Myocyte (in vitro differentiated cells): ENCODE measurements around the gene PDSS2. TPM values are rescaled to one million over a fixed set of nuclear protein-coding genes. Genes with fewer than 3 reads are reported as not detected.
"Not testable (repeated sequence)": the region's sequence is repeated elsewhere in the genome, so short reads cannot be mapped to it uniquely, and the experiment has no call there.

Source experiments
- DNase-seq: peaks from one replicate; pipeline ENCODE4 v3.0.0-alpha.2; 2012; ENCODE audit warnings: low read depth
- total RNA-seq: library from RNA; depleted of rRNA; stranded (reverse); fragments of >200 nt; gene quantifications from 2 replicates; pipeline ENCODE4 v1.2.3, GENCODE V29; 2014

Gene PDSS2
- total RNA-seq, 1 donor from 2014 or later: 87.6 TPM

DNA sequence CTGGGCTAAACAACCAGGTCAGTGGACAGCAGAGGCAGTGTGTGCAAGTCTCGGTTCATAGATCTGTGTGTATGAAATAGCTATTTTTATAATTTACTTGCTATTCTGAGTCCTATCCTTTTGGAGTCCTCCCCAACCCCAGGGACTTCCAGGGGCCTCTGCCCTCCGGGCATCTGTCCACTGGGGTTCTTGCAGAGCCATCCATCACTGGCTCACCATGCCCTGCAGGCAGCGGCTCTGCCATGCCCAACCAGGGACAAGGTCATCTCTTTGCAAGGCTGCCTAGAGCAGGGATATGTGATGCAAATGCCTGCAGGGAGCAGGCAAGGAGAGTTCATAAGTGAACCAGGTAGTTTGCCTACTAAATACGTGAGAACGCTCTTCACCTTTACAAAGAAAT is 333.6 kb downstream of the PDSS2 start:
- DNase-seq: no peak

DNA sequence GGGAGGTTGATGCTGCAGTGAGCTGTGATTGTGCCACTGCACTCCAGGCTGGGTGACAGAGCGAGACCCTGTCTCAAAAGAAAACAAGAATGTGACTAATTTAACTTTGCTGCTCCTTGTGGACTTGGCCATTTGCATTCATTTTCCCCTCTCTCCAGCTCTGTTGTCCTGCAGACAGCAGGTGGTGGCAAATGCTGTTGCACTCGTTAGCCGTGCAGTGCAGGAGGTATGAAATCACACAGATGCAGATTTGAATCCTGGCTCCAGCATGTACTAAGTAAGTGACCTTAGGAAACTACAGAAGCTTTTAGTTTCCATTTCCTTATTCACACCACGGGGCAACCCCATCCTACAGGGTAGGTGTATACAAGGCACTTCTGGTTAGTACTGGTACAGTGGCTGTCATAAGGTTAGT is 334.4 kb downstream of the PDSS2 start:
- DNase-seq: peak; percentile 18

DNA sequence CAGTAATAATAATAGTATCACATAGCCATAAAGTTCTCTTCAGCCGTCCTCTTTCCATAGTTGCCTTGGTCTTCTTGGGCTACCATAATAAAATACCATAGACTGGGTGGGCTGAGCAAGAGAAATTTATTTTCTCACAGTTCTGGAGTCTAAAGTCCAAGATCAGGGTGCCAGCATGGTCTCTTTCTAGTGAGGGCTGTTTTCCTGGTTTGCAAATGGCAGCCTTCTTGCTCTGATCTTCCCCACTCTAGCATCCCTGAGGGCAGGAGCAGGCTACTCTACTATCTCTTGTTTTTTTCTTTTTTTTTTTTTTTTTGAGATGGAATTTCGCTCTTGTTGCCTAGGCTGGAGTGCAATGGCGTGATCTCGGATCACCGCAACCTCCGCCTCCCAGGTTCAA is 335.9 kb downstream of the PDSS2 start:
- no peak for DNase-seq

DNA sequence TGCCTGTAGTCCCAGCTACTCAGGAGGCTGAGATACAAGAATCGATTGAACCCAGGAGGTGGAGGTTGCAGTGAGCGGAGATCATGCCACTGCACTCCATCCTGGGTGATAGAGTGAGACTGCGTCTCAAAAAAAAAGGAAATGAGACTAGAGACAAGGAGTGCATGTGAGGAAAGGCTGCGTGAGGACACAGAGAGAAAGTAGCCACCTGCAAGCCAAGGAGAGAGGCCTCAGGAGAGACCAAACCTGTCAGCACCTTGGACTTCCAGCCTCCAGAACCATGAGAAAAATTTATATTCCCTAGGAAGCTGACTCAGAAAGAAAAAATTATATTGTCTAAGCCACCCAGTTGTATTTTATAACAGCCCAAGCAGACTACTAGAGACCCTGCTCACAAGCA is 336.6 kb downstream of the PDSS2 start:
- DNase-seq: no peak

DNA sequence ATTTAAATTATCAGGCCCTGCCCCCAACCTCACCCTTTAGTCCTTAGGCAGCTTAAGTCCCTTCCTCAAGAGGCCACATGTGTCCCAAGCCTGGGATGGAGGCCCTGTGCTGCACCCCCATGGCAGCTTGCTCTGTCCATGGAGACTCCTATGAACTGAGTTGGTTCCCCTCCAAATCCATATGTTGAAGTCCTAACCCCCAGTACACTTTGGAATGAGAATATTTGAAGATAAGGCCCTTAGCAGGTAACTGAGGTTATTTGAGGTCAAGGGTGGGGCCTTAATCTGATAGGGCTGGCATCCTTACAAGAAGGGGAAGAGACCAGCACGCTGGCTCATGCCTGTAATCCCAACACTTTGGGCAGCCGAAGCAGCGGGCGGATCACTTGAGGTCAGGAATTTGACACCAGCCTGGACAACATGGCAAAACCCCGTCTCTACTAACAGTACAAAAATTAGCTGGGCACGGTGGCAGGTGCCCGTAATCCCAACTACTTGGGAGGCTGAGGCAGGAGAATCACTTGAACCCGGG is 337.3 kb downstream of the PDSS2 start:
- DNase-seq: no peak

DNA sequence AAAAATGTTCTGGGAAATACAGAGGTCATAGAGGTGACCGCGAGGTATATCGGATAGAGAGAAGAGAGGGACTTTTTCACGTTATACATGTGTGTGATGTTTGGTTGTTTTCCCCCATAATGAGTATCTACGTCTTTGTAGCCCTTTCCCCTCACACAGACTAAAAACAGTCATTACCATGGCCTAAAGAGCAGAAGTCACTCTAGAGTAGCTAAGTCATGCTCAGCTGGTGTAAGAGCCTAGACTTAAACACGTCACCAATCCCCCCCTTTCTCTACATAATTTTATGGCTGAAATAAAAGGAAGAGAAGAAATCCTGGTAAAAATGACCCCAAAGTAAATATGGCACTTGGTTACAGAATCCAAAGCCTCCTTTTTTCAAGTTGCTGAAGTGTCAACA is 338.1 kb downstream of the PDSS2 start:
- DNase-seq: no peak

DNA sequence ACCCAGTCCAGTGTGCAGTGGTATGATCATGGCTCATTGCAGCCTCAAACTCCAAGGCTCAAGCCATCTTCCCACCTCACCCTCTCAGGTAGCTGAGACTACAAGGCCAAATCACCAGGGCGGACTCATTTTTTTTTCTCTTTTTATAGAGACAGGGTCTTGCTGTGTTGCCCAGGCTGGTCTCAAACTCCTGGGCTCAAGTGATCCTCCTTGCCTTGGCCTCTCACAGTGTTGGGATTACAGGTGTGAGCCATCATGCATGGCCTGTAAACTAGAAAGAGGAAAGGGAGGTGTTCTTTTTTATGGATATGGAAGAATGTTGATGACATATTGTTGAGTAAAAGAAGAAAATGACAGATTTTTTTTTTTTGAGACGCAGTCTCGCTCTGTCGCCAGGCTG is 339.0 kb downstream of the PDSS2 start:
- no peak for DNase-seq

DNA sequence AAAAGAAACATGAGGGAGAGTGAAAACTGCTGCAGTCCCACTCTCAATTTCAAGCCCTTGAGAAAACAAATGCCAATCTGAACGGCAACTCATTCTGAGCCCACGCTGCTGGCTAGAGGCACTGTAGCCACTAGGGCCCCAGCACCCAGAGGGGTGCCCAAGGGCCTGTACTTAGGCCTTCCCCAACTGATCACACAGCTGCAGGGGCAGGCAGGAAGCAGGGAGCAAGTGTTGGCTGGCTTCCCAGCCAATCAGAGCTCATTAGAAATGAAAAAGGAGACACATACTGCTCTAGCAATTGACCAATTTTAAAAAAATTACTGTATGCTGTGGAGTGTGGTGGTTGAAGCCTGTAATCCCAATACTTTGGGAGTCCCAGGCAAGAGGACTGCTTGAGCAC is 340.4 kb downstream of the PDSS2 start:
- peak; percentile 13 for DNase-seq

DNA sequence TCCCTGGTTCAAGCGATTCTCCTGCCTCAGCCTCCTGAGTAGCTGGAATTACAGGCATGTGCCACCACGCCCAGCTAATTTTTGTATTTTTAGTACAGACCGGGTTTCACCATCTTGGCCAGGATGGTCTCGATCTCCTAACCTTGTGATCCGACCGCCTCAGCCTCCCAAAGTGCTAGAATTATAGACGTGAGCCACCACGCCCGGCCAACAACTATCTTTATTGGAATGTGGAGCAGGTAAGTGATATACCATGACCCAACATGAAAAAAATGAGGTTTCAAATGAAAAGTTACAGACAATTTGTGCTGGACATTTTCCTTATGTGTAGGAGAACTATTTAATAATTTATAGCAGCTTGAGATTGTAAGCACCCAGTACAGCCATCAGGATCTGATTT is 340.8 kb downstream of the PDSS2 start:
- not testable (repeated sequence) for DNase-seq

DNA sequence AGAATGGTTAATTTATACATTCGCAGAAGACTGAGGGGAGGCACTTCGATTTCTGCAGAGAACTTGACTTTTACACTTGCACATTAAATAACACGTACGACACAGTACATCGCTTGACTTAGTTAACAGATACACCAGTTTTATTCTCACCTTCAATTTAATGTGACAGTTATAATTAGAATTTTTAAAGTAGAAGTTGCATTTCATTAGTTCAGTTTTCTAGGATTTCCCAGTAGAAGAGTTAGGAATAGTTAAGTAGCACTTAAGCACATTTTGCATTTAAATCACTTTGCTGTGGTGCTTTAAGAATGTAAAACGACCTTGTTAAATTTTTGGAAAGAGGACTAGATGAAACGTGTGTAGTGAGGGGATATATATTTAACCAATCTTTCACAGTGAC is 342.4 kb downstream of the PDSS2 start:
- no peak for DNase-seq

DNA sequence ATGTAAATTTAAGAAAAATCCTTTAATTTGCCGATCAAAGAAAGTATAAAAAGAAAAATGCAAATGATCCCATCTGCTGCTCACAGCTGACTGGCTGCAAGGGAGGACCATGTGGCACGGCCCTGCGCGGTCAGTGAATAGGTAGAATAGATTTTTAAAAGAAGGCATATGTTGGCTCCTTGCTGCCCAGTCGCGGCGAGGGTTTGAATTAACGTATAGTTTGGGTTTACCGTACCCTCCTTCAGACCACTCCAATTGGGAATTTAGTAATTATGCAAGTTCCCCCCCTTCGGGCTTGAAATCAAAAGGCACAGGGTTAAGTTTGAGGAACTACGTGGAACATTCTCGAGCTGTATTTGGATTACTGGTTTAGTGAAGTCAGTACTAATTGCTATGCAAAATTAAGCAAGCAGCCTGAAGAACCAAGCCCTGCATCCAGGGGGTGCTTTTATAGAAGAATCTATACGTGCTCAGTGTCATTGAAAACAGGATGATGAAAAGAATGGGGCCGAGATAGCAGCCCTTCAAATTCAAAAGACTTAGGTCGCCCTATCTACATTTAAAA is 343.0 kb downstream of the PDSS2 start:
- DNase-seq: no peak

DNA sequence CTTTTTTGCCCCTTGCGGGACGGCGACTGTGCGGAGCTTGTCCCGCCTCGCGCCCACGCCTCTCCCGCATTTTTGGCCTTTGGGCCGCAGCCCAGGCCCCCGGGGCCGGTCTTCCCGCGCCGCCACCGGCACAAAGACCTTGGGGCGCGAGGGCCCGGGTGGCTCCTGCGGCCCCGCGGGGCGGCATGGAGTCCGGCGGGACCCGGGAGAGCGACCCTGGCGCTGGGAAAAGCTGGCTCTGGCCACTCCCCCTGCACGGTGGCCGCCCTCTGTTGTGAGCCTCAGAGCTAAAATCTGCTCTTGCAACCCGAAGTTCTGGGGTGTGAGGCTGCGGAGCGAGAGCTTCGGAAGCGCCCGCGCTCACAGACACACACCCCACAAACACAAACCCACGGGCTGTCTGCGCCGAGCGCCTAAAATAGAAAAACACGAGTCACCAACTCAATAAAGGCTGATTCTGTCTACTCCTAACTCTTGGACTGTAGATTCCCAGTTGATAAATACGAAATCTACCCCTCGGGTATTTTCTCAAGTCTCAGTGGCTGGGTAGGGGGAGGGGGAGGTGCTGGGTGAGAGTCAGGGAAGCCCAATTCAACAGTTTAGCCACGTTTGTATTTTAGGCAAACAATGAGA is 343.6 kb downstream of the PDSS2 start:
- DNase-seq: peak; percentile 54

DNA sequence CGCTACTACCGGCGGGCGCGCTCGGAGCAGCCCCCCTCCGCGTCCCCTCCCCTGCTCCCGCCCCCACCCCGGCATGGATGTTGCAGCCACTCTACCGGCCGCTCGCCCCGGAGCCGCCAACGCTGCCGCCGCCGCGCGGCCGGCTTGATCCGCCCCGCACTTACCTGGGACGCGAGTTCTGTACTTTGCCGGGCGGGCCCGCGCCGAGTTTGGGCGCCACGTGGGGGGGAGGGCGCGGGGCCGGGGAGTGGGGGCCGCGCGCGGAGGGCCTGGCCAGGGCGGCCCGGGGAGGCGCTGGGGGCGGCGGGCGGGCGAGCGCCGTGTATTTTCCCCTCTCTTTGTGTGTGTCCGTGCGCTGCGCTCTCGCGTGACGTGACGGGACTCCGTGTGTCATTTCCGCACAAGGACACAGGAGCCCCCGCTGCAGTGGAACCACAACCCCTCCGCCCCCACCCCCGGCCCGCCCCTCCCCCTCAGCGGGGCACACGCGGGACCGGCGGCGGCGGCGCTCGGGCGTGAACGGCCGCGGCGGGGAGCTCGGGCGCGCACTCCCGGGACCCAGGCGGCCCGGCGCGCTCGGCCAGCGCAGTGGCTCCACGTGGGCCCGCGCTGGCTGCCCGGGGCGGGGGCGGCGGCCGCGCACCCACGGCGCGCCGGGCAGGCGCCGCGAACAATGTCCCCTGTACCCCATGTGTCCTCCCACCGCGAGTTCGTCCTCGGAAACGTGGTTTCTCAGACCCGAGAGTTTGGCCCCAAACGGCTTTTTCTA is 344.3 kb downstream of the PDSS2 start, which contains the start of gene BEND3:
Gene BEND3, minus strand, starts transcription at position 590 of the 769 bp plus-strand sequence. CDS start 16,230 bp downstream, outside the sequence.
- peak; percentile 34 for DNase-seq

DNA sequence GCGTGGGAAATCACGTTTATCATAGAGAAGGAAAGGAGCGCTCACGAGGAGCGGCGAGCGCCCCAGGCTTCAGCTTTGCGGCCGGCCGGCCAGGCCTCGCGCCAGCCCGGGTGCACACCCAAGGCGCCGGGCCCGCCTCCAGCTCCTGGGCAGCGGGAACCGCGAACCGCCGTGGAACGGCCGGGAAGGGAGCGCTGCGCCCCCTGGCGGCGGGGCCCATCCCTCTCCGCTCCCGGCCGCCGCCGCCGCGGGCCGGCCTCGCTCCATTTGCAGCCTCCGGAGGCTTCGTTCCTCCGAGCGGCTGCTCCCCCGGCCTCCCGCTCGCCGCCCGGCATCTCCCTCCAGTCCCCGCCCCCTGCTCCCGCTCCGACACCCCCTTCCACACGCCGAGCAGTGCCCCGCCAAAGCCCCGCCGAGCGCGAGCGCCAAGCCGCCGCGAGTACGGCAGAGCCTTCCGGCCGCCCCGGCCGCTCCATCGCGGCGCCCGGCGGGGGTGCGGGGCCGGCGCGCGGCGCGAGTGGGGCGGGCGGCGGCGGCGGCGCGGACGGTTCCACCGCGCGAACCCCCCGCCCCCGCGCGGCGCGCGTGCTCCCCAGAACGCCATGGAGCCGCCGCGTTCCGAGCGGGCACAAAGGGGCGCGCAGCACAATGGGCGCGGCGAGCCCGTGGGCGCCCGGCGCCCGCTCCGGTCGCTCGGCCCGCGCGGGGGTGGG is 345.0 kb downstream of the PDSS2 start:
- peak; percentile 90 for DNase-seq

DNA sequence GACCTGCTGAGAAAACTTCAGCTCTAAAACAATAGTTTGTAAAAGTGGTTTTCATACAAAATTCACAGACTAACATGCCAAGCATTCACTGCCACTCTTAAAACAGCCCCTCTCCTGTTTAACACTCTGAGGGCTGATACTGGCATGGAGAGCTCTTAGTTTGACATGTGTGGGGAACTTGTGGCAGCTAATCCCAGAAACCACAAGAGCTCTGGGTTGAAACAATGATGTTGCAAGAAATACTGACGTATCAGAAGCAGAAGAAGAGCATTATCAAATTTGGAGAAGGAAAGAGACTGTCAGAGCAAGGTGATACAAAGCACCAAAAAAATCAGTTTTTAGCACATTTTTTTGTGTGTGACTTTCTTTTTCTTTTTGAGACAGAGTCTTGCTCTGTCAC is 349.2 kb downstream of the PDSS2 start:
- DNase-seq: peak; percentile 57

DNA sequence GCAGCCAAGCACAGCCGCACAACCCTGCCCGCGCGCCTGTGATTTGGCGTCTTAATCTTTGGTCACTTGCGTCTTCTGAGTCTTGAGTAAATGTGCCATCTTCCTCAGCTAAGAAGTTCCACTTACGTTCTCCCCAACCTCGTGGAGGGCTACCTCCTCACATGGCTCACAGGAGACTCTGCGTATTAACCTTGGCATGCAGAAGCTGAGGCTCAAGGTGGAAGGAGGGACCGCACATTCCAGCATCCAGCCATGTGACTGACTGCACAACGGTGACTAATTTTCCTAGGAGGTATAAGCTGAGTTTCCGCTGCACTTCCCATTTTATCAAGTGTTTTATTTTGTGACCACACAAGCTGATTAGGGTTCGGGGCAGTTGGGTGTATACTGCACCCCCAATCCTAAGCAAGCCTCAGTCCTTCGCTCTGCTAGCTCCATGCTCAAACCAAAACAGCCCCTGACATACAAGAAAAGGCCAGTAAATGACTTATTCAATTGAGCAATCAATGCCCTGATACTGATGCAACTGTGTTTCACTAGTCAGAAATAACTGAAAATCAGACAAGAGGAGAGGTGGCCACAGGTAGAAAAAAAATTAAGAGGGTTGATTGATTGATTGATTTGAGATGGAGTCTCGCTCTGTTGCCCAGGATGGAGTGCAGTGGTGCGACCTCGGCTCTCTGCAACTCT is 351.0 kb downstream of the PDSS2 start:
- no peak for DNase-seq

DNA sequence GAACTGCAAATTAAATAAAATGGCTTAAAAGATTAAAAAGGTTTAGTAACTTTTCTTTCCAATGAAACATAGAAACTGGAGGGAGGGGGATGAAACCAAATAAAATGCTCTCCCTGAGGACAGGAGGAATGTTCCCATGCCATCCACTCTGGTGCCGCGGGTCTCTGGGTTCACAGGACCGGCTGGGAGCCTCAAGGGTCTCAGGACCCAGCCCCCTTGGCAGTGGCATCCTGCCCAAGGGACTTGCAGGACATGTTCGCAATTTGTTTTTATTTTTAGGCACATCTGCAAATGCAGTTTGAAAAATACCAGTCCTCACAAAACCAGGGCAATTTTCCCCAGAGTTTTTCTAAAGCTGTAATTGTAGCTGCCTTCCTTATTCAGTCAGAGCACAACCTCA is 351.6 kb downstream of the PDSS2 start:
- DNase-seq: no peak

DNA sequence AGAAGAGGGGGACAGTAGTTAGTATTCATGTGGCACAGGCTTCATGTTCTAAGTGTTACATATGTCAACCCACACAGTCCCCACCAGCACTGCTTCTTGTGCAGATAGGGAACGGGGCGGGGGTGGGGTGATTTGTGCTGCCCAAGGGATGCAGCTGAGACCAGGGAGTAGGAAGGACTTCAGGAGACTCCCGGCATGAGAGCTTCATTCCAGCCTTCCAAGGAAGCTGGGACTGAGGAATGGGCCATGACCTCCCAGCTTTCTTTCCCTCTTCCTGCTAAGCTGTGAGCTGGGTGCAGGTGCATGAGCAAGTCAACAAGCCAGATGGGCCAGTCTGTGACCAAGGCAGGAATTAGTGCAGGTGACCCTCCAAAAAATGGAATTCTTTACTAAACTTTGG is 353.2 kb downstream of the PDSS2 start:
- DNase-seq: no peak

DNA sequence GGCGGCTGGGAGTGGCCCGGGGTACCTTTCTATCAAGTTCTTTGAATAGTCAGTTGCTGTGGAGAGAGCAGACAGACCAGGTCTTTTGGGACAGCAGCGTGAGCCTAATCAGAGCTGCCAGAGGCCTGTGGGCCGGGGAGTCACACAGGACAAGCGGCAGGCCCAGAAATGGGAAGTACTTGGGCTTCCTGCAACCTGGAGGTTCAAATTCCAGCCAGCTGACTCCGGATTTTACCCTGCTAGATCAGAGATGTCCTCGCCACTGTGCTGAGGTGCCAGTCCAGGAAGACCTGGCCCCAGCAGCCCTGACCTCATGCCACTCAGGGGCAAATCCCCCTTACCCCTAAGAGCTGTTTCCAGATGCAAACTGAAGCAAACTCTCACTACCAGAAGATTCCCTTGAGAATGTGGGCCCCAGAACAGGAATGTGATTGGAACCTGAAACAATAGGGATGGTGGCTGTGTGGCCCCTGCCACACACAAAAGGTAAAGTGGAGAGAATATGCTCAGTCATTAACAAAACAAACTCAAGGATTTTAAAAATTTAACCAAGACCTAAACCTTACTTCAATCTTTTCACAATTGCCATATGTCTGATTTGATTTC is 353.8 kb downstream of the PDSS2 start:
- no peak for DNase-seq

DNA sequence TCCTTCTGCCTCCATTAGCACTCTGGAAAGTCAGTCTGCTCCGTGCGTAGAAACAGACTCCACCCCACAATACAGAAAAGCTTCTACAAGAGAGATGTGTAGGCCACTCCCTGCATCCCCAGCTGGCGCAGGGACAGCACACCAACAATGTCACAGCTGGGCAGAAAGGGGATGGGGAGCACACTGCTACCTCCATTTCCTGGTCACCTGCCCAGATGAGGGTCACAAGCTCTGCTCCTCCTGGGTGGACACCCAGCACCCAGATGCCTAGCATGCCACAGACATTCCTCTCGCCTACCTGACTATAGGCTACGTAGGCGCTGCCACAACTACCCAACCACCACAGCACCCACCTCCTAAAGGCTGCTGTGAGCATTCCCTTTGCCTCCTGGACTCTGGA is 356.3 kb downstream of the PDSS2 start:
- DNase-seq: no peak
